GM19438 (cell line): ENCODE data around the gene CLBA1.
"Not testable (repeated sequence)": the region's sequence is repeated elsewhere in the genome, so short reads cannot be mapped to it uniquely, and the experiment has no call there.

ENCODE experiments used
- ATAC-seq: cut with Tn5 transposase; IDR thresholded peaks from one replicate; pipeline ENCODE4 v1.9.1; 2021; ENCODE audit warnings: low read depth; ENCODE audit not compliant: unreplicated experiment

The CLBA1 gene

DNA sequence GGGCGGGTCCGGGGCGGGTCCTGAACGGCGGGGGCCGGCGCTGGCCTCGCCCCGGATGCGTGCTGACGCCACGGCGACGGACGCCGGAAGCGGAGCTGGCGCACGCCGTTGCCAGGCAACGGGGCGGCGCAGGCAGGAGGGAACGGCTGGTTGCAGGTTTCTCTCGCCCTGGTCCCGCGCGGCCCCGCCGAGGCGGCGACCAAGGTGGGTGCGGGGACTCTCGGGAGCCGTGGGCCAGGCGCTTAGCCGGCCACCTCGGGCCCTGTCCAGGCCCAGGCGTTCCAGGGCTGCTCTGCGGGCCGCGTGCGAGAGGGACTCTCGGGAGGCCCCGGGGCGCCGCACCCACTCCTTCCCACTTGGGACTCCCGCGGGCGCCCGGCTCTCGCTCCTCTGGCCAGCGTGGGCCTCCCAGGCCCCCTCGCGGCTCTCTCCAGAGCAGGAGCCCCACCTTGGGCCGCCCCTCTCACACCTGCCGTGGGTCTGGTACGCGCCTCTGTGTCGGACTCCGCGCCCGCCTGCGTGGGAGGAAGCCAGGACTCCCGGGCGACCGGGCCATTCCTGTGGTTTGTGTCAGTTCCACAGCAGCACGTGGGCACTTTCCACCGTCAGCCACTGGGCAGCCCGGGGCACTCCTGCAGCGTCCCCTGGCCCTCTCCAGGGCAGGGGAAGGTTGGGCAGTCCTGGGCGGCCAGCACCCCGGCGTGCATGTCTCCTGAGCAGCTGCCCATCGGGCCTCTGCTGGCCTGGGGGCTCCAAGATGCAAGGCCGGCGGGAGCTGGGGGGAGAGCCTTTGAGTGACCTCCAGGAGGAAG lies at the start of gene CLBA1:
CLBA1 (plus strand) TSS at position 114 of the 812 bp plus-strand sequence; CDS start at position 758, 644 bp downstream.
- ATAC-seq, result peak; percentile 93

- no peak for ATAC-seq
Measured at GRCh38 chr14:104935955-104936354, 49.6 kb upstream of the CLBA1 start.

GRCh38 chr14:104936361-104937155 lies 49.0 kb upstream of the CLBA1 start:
- ATAC-seq, result no peak

- no peak for ATAC-seq
Measured at GRCh38 chr14:104937161-104937560, 48.4 kb upstream of the CLBA1 start.

GRCh38 chr14:104937694-104938365 lies 47.8 kb upstream of the CLBA1 start:
- ATAC-seq, result no peak

DNA sequence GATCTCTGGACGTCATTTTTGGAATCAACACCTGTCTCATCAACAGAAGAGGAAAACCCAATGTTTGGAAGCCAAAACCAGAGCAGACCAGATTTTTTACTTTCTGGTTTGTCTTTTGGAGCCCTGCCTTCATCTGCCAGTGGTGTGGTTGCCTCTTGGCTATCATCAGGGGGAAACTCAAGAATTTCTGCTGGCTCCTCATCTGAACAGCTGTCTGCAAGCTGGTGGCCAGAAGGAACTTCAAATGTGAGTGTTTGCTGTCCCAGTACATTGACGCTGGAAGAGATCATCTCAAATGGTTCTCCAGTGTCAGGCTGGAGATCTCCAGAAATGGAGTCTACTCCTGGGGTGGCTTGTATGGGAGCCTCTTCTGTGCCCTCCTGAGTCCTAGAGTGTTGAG lies 47.2 kb upstream of the CLBA1 start:
- ATAC-seq, result no peak

DNA sequence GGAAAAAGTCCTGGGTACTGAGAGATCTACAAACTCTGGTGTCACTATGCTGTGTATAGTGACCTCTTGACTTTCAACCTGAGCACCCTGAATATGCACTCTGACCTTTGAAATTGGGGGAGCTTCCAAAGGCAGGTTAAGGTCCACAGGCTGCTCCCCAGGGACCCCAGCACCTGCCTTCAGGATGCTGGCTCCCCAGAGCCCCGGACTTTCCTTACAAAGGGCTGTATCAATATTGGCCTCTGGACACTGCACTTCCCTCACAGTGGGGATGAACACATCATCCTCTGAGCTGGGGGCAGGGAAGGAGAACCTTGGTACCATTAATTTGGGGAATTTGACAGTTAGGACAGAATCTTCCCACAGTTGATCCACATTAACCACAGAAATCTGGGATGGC lies 46.6 kb upstream of the CLBA1 start:
- no peak for ATAC-seq

- ATAC-seq, result no peak
Measured at GRCh38 chr14:104939666-104940410, 45.8 kb upstream of the CLBA1 start.

DNA sequence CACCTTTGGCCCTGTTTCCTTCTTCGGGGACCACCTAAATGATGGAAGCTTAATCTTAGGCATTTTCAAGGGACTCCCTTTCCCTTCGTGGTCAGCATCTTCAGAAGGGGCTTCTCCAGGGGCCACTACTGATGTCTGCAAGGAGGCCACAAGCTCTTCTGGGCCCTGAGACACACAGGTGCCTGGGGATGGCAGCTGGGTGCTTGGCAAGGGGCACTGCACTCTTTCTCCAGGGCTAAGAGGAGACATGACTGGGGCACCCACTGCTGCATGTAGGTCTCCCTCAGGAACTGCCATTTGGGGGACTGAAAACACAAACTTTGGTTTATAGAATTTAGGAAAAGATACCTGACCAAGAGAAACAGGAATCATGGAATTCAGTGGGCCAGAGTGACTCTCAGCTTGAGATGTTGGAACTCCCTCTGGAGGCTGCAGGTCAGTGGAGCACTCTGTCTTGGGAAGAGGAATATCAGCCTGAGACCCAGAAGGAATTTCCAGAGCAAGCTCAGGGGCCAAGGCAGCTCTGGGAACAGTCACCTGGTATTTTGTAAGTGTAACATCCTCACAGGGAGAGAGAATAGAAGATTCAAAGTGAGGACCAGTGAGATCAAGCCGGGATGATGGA lies 45.0 kb upstream of the CLBA1 start:
- no peak for ATAC-seq

DNA sequence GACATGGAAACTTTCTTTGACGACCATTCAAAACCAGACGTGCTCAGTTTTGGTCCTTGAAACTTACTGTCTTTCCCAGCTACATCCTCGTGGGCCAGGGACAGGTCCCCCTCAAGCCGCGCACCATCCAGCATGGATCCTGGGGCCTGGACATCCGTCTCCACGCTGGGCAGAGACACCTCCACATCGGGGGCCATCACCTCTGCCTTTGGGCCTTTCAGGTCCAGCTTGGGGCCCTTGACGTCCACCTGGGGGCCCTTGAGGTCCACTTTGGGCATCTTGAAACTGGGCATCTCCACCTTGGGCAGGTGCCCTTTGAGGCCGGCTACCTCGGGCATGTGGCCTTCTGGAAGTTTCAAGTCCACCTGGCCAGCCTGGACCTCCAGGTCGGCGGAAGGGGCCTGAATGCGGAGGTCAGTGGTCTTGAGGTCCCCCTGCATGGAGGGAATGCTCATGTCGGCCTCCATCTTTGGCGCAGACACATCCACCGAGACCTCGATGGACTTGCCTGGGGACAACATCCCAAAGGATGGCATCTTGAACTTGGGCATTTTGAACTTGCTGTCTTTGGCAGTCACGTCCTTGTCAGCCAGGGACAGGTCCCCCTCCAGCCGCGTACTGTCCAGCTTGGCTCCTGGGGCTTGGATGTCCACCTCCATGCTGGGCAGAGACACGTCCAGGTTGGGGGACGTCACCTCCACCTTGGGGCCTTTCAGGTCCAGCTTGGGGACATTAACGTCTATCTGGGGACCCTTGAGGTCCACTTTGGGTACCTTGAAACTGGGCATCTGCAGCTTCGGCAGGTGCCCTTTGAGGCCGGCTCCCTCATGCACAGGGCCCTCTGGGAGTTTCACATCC lies 43.9 kb upstream of the CLBA1 start:
- ATAC-seq, result no peak

DNA sequence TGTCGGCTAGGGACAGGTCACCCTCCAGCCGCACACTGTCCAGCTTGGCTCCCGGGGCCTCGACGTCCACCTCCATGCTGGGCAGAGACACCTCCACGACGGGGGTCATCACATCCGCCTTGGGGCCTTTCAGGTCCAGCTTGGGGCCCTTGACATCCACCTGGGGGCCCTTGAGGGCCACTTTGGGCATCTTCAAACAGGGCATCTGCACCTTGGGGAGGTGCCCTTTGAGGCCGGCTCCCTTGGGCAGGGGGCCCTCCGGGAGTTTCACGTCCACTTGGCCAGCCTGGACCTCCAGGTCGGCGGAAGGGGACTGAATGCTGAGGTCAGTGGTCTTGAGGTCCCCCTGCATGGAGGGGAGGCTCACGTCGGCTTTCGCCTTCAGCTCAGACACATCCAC lies 43.0 kb upstream of the CLBA1 start:
- no peak for ATAC-seq

GRCh38 chr14:104943216-104944015 lies 42.2 kb upstream of the CLBA1 start:
- not testable (repeated sequence) for ATAC-seq

DNA sequence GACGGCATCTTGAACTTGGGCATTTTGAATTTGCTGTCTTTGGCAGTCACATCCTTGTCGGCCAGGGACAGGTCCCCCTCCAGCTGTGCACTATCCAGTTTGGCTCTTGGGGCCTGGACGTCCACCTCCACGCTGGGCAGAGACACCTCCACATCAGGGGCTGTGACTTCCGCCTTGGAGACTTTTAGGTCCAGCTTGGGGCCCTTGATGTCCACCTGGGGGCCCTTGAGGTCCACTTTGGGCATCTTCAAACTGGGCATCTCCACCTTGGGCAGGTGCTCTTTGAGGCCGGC lies 41.6 kb upstream of the CLBA1 start:
- ATAC-seq, result not testable (repeated sequence)

DNA sequence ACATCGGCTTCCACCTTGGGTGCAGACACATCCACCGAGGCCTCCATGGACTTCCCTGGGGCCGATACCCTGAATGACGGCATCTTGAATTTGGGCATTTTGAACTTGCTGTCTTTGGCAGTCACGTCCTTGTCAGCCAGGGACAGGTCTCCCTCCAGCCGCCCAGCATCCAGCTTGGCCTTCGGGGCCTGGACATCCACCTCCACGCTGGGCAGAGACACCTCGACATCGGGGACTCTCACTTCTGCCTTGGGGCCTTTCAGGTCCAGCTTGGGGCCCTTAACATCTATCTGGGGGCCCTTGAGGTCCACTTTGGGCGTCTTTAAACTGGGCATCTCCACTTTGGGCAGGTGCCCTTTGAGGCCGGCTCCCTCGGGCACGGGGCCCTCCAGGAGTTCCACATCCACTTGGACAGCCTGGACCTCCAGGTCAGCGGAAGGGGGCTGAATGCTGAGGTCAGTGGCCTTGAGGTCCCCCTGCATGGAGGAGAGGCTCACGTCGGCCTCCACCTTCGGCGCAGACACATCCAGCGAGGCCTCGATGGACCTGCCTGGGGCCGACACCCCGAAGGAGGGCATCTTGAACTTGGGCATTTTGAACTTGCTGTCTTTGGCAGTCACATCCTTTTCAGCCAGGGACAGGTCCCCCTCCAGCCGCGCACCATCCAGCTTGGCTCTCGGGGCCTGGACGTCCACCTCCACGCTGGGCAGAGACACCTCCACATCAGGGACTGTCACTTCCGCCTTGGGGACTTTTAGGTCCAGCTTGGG lies 41.0 kb upstream of the CLBA1 start:
- not testable (repeated sequence) for ATAC-seq

- not testable (repeated sequence) for ATAC-seq
Measured at GRCh38 chr14:104945266-104945665, 40.3 kb upstream of the CLBA1 start.

GRCh38 chr14:104945986-104946965 lies 39.3 kb upstream of the CLBA1 start:
- ATAC-seq, result not testable (repeated sequence)

- not testable (repeated sequence) for ATAC-seq
Measured at GRCh38 chr14:104947201-104947600, 38.4 kb upstream of the CLBA1 start.
